H1 (cell line): ENCODE results near the gene UHRF1.

Experiments
- BRCA1 ChIP-seq: IDR thresholded peaks from 2 replicates; pipeline ENCODE4 v1.6.1; 2012; ENCODE audit warnings: low read depth, low read length, improper control_type of control experiment
- CHD2 ChIP-seq: IDR thresholded peaks from 2 replicates; pipeline ENCODE4 v1.6.1; 2012; ENCODE audit warnings: low read length, improper control_type of control experiment
- CTBP2 ChIP-seq: IDR thresholded peaks from 2 replicates; pipeline ENCODE4 v1.7.0; 2011; ENCODE audit warnings: borderline replicate concordance, mild to moderate bottlenecking, moderate library complexity, mixed read lengths, low read length; ENCODE audit not compliant: insufficient read depth, insufficient read length
- EZH2 ChIP-seq: fragments of 200-600 bp; sonication (generic); IDR thresholded peaks from 2 replicates; pipeline ENCODE4 v1.7.1; 2012; ENCODE audit warnings: low read depth, mild to moderate bottlenecking, moderate library complexity, low read length, inconsistent platforms; ENCODE audit not compliant: severe bottlenecking
- GABPA ChIP-seq: IDR thresholded peaks from 2 replicates; pipeline ENCODE4 v1.6.1; 2011; ENCODE audit warnings: mild to moderate bottlenecking, low read length, moderate library complexity, borderline replicate concordance; ENCODE audit not compliant: insufficient read depth
- GTF2F1 ChIP-seq: IDR thresholded peaks from 2 replicates; pipeline ENCODE4 v1.6.1; 2012; ENCODE audit warnings: low read depth, low read length, improper control_type of control experiment, borderline replicate concordance
- MAFK ChIP-seq: IDR thresholded peaks from 2 replicates; pipeline ENCODE4 v1.6.1; 2012; ENCODE audit warnings: low read depth, mild to moderate bottlenecking, improper control_type of control experiment, low read length
- NRF1 ChIP-seq: IDR thresholded peaks from 2 replicates; pipeline ENCODE4 v1.6.1; 2011; ENCODE audit warnings: mild to moderate bottlenecking, low read depth, low read length, improper control_type of control experiment
- POLR2A ChIP-seq, 2 experiments: IDR thresholded peaks; 1 replicate in 1 of 2; 2 replicates in 1 of 2; pipeline ENCODE4 v1.6.1; 2011; ENCODE audit warnings: low read depth in 2 of 2, low read length in 2 of 2, mild to moderate bottlenecking in 2 of 2; ENCODE audit errors: control extremely low read depth in 1 of 2
- RFX5 ChIP-seq: IDR thresholded peaks from 2 replicates; pipeline ENCODE4 v1.6.1; 2011; ENCODE audit warnings: low read depth, low read length, improper control_type of control experiment, borderline replicate concordance
- TF ChIP-seq, protein P1 (sequence below), 3 experiments: IDR thresholded peaks; 1 replicate in 2 of 3; 2 replicates in 1 of 3; pipeline versions ENCODE4 v1.5.1 to v1.6.1; 2011; ENCODE audit warnings: low read length in 3 of 3, mild to moderate bottlenecking in 3 of 3, inconsistent platforms in 2 of 3, low read depth in 1 of 3, moderate library complexity in 1 of 3; ENCODE audit not compliant: insufficient read depth in 1 of 3; ENCODE audit errors: control extremely low read depth in 1 of 3
- TF ChIP-seq, protein P2 (sequence below): IDR thresholded peaks from 2 replicates; pipeline ENCODE4 v1.6.1; 2011; ENCODE audit warnings: low read depth, mild to moderate bottlenecking, low read length; ENCODE audit not compliant: insufficient read depth

DNA sequence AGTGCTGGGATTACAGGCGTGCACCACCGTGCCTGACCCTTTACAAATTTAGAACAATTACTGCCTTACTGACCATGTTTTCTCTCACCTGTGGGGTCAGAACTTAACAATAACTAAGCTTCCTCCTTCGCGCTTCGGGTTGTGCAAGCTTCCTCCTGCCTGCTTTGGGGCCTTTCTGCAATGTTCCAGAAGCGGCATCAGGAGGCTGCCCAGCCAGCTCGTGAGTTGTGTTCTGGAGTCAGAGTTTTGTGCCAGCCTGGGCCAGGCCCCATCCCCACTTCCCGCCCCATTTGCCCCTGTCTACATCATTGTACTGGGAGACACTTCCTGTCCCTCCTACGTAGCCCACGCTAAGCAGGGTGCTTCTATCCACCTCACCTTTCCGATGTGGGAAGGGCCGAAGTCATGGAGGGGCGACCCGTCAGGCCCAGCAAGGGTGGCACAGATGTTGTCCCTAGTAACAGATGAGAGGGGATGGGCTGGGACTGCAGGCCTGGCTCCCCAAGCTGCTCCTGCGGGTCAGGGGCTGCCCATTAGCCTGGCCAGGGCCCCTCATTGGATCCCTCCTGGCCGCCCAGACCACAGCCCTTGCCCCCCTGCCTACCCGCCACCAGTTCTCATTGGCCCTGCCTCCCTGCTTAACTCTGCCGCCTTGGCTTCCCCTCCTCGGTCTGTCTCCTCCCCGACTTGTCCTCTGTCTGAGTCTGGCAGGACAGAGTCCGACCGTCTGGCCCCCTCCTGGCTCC, 13.4 kb downstream of the UHRF1 start:
- TF ChIP-seq, protein P1, sequence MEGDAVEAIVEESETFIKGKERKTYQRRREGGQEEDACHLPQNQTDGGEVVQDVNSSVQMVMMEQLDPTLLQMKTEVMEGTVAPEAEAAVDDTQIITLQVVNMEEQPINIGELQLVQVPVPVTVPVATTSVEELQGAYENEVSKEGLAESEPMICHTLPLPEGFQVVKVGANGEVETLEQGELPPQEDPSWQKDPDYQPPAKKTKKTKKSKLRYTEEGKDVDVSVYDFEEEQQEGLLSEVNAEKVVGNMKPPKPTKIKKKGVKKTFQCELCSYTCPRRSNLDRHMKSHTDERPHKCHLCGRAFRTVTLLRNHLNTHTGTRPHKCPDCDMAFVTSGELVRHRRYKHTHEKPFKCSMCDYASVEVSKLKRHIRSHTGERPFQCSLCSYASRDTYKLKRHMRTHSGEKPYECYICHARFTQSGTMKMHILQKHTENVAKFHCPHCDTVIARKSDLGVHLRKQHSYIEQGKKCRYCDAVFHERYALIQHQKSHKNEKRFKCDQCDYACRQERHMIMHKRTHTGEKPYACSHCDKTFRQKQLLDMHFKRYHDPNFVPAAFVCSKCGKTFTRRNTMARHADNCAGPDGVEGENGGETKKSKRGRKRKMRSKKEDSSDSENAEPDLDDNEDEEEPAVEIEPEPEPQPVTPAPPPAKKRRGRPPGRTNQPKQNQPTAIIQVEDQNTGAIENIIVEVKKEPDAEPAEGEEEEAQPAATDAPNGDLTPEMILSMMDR (IDR thresholded peaks at IDR 0.05; ENCODE audit: control extremely low read depth in 1 of 3, insufficient read depth in 1 of 3, low read depth in 1 of 3, low read length in 3 of 3): no peak
- TF ChIP-seq, protein P2, sequence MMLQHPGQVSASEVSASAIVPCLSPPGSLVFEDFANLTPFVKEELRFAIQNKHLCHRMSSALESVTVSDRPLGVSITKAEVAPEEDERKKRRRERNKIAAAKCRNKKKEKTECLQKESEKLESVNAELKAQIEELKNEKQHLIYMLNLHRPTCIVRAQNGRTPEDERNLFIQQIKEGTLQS: no peak
- TF ChIP-seq NRF1 (no peak), EZH2 (no peak), BRCA1 (no peak), RFX5 (no peak), GABPA (no peak), POLR2A (IDR thresholded peaks at IDR 0.05; ENCODE audit: control extremely low read depth in 1 of 2, low read depth in 2 of 2, low read length in 2 of 2) (no peak), MAFK (no peak), CHD2 (no peak), CTBP2 (no peak), GTF2F1 (no peak)
